AG09319 (cell line): ENCODE measurements around the gene FAM131A.

Experiments
- DNase-seq: peaks from one replicate; pipeline ENCODE4 v3.0.0-alpha.2; 2010; ENCODE audit warnings: low read depth; ENCODE audit errors: extremely low read depth
- CTCF ChIP-seq: IDR thresholded peaks from 2 replicates; pipeline ENCODE4 v1.5.1; 2011; ENCODE audit warnings: low read depth, mild to moderate bottlenecking, inconsistent platforms, low read length, moderate library complexity

FAM131A gene

DNA sequence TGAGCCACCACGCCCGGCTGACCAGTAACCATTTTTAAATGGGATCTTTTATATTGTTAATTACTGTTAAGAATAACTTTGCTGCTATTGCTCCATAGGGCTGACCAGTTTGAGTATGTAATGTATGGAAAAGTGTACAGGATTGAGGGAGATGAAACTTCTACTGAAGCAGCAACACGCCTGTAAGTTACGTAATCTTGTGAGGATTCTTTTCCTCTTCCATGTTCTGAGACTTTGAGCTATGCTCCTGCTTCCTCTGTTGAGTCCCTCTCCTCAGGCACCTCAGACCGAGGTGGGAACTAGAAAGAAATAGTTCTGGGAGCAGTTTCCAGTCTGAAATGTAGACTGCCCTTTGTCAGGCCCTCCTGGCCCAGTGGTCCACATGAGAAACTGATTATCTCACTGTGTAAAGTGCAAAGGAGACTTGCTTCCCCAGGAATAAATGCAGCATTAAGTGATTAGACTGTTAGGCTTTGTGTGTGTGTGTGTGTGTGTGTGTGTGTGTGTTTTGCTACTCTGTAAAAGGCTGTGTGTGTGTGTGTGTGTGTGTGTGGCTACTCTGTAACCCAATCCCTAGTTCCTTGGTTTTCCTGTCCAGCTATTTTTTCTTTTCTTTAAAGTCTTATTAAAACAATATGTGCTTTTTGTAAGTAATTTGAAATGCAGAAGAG is 29.4 kb downstream of the FAM131A start:
- TF ChIP-seq CTCF = no peak
- DNase-seq = peak; percentile 94

DNA sequence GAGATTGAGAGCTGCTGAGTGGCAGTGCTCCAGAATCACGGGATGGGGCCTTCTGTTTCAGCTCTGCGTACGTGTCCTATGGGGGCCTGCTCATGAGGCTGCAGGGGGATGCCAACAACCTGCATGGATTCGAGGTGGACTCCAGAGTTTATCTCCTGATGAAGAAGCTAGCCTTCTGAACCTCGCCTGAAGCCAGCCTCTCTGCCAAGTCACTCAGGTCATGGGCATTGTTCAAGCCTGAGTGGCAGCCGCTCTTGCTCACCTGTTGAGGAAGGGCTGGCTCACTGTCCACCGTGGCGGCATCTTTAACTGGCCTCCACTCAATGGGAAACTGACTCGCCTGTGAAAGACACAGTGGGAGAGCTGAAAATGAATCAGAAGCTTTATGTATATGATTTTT is 30.7 kb downstream of the FAM131A start:
- no peak for DNase-seq
- no peak for TF ChIP-seq CTCF

DNA sequence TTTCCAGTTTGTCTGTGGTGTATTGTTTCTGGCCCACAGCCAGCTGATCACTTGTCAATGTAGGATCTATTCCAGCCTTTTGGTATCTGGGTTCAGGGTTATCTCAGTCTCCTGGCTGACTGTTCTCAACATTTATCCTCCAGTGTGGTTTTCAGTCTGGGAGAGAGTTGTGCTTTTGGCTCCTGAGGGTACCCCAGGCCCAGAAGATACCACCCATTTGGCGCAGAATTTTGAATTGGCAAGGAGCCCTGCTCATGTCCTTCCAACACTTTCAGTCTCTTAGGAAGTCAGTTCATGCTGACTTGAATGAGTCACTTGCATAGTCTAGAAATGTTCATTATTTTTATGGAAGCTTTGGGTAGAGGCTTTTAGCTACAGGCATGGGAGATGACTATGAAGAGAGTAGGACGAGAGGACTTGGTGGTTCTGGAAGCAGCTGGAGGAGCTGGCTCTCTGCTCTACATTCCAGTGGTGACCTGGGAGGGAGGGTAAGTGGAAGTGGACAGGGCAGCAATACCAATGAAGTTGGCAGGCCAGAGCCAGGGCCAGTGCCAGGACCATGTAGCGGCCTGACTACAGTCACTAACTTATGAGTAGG is 31.3 kb downstream of the FAM131A start:
- no peak for TF ChIP-seq CTCF
- DNase-seq = no peak

DNA sequence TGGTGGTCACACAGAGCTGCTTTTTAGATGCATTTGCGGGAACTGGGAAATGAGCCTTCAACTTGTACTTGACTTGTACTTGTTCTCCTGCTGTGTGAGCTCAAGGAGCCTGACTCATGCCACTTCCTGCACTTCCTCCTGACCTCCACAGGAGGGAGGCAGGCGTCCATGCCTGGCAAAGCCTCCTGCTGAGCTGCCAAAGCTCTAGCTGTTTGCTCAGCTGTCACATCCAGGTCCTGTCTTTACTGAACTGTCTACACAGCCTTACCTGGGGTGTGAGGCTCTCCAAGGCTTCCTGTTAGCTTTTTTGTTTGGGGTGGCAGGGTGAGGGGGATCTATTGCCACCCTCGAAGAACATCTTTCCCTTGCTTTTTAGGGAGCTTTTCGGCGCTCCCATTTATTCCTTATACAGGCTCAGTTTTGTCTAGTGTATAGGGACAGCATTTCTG is 34.2 kb downstream of the FAM131A start:
- DNase-seq = peak; percentile 76
- TF ChIP-seq CTCF = peak; percentile 98

DNA sequence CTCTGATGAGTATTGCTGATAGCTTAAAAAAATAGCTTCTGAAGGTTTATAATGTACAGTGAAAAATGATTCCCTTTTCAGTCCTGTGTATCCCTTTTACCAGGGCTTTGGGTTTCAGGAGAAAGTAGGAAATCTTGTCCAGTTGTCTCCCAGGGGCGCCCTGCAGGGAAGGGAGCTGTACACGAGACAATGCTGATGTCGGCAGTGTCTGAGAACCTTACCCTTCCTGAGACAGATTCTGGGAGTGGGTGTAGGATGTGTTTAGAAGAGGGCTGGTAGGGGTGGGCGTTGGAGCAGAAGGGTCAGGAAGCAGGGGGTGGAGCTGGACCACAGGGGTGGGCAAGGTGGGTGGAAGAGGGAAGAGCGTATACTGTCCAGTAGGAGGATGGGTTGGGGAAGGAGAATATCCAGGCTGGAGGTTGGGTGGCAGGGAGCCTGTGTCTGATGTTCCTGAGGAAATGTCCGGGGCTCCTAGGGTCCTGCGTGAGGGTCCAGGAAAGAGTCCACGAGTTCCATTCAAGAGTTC is 35.0 kb downstream of the FAM131A start:
- no peak for DNase-seq
- no peak for TF ChIP-seq CTCF

DNA sequence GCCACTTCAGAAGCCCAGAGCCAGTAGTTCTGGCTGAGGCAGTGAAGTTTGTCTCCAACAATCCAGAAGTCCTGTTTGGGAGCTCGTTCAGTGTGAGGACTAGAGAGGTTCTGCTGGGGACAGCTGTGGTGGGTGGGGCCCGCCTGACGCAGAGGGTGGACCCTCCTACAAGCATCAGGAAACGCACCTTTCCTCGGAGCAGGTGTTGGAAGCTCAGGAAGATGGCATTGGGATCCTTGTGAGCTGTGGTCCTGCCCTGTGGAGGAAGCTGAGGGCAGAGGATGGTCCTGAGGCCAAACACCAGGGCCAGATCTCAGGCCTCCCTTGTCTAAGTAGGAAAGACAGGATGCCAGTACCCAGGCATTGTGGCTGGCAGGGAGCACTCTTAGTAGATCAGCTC is 35.5 kb downstream of the FAM131A start:
- no peak for TF ChIP-seq CTCF
- no peak for DNase-seq

GRCh38 chr3:184373422-184373821 is 36.0 kb downstream of the FAM131A start:
- TF ChIP-seq CTCF = no peak
- no peak for DNase-seq
